ENCODE data around the gene NEUROD2. TPM values are rescaled to one million over a fixed set of nuclear protein-coding genes. Genes with fewer than 3 reads are reported as not detected.

NEUROD2 gene
- total and polyA plus RNA-seq, 10 of the 15 experiments (the other 5 are each of a cell fraction or from before 2014, with no cell fraction given): not detected

DNA sequence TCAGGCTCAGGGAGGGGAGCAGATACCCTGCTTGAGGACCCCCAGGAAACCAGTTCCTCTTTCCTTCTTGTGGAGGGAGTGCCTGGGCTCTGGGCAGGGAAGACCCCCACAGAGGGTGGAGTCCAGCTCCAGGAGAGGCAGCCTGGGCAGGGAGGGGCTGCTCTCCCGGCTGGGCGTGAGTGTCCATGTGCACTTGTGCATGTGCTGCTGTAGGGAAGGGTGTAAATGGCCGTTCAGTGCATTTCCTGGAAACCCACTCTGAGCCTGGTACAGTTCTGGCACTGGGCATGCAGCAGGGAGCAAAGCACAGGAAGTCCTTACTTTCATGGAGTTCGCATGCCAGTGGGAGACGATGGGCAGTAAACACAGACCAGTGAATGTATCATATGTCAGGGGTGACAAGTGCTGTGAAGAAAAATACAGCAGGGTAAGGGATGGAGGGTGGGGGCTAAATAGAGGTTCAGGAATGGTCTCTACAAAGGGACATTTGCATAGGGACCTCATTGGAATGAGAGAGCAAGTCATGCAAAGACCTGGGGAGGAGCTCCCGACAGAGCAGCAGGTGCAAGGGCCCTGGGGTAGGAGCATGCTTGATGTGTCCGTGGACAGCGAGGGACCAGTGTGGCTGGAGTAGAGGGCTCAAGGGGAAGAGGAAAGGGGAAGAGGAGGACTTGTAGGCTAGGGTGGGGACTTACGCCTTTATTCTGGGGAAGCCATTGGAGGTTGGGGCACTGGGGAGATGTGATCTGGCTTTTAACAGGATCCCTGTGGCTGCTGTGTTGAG lies 34.8 kb upstream of the NEUROD2 start (continued):
- TF ChIP-seq, protein P1, sequence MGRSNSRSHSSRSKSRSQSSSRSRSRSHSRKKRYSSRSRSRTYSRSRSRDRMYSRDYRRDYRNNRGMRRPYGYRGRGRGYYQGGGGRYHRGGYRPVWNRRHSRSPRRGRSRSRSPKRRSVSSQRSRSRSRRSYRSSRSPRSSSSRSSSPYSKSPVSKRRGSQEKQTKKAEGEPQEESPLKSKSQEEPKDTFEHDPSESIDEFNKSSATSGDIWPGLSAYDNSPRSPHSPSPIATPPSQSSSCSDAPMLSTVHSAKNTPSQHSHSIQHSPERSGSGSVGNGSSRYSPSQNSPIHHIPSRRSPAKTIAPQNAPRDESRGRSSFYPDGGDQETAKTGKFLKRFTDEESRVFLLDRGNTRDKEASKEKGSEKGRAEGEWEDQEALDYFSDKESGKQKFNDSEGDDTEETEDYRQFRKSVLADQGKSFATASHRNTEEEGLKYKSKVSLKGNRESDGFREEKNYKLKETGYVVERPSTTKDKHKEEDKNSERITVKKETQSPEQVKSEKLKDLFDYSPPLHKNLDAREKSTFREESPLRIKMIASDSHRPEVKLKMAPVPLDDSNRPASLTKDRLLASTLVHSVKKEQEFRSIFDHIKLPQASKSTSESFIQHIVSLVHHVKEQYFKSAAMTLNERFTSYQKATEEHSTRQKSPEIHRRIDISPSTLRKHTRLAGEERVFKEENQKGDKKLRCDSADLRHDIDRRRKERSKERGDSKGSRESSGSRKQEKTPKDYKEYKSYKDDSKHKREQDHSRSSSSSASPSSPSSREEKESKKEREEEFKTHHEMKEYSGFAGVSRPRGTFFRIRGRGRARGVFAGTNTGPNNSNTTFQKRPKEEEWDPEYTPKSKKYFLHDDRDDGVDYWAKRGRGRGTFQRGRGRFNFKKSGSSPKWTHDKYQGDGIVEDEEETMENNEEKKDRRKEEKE (IDR thresholded peaks at IDR 0.05): no peak
- TF ChIP-seq NFYA (IDR thresholded peaks at IDR 0.05; ENCODE audit: borderline replicate concordance, low read depth, low read length): no peak
- TF ChIP-seq SREBF2 (IDR thresholded peaks at IDR 0.05; ENCODE audit: low read length): no peak
- TF ChIP-seq, protein P2, sequence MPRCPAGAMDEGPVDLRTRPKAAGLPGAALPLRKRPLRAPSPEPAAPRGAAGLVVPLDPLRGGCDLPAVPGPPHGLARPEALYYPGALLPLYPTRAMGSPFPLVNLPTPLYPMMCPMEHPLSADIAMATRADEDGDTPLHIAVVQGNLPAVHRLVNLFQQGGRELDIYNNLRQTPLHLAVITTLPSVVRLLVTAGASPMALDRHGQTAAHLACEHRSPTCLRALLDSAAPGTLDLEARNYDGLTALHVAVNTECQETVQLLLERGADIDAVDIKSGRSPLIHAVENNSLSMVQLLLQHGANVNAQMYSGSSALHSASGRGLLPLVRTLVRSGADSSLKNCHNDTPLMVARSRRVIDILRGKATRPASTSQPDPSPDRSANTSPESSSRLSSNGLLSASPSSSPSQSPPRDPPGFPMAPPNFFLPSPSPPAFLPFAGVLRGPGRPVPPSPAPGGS (IDR thresholded peaks at IDR 0.05; ENCODE audit: borderline replicate concordance, insufficient read depth, low read depth, low read length, poor library complexity, severe bottlenecking): no peak
- no peak for TF ChIP-seq GABPA (IDR thresholded peaks at IDR 0.05; ENCODE audit: low read depth)
- no peak for TF ChIP-seq CREB1 (IDR thresholded peaks at IDR 0.05; ENCODE audit: low read depth)
- no peak for TF ChIP-seq EP300 (IDR thresholded peaks at IDR 0.05; ENCODE audit: borderline replicate concordance in 1 of 2, control insufficient read depth in 1 of 2, low read depth in 2 of 2, low read length in 2 of 2)
- no peak for TF ChIP-seq ZNF24 (IDR thresholded peaks at IDR 0.05)
- no peak for TF ChIP-seq PML (IDR thresholded peaks at IDR 0.05; ENCODE audit: low read length)
- TF ChIP-seq ZNF622 (IDR thresholded peaks at IDR 0.05): no peak
- no peak for TF ChIP-seq SPI1 (IDR thresholded peaks at IDR 0.05; ENCODE audit: borderline replicate concordance, insufficient read depth, low read depth, low read length)
- no peak for TF ChIP-seq JUND (IDR thresholded peaks at IDR 0.05; ENCODE audit: low read depth, low read length)
- no peak for TF ChIP-seq NBN (IDR thresholded peaks at IDR 0.05)

Measured in GM12878 (cell line).